ENCODE results near the gene ADGRA3. TPM values are rescaled to one million over a fixed set of nuclear protein-coding genes. Genes with fewer than 3 reads are reported as not detected.

ADGRA3 gene
- total RNA-seq, 1 donor from 2014 or later = 15.8 TPM

DNA sequence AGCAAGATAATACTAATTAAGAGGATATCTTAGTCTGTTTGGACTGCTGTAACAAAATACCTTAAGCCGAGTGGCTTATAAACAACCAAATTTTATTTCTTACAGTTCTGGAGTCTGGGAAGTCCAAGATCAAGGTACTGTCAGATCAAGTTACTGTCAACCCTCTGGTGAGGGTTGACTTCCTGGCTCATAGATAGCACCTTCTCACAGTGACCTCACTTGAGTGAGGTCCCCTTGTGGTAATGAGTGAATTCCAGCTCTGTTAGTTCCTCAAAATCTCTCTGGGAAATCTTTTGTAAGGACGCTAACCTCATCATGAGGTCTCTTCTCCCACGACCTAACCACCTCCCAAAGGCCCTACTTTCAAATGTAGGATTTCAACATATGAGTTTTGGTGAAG is 36.9 kb upstream of the ADGRA3 start:
- ATAC-seq = no peak
- Histone ChIP-seq H3K27me3 (ENCODE audit: low read depth) (no peaks in the 10 kb centered on the region), H3K36me3 (no peaks in the 10 kb centered on the region), H3K4me3 (no peak overlapping the region), H3K27ac (no peak overlapping the region), H3K9me3 (no peaks in the 10 kb centered on the region), H3K4me1 (no peaks in the 10 kb centered on the region)
- no peak for TF ChIP-seq CTCF (IDR thresholded peaks at IDR 0.05)
- intact Hi-C loops (cut with DNase I) = no loop called here
- DNase-seq = no peak

GRCh38 chr4:22551550-22551949 is 35.7 kb upstream of the ADGRA3 start:
- ATAC-seq (no peak), DNase-seq (no peak)
- TF ChIP-seq CTCF (IDR thresholded peaks at IDR 0.05) = no peak
- no peaks in the 10 kb centered on the region for H3K4me1 ChIP-seq
- H3K36me3 ChIP-seq = no peaks in the 10 kb centered on the region
- intact Hi-C loops (cut with DNase I) = no loop called here
- no peak overlapping the region for H3K4me3 ChIP-seq
- H3K27me3 ChIP-seq (ENCODE audit: low read depth) = no peaks in the 10 kb centered on the region
- H3K9me3 ChIP-seq = no peaks in the 10 kb centered on the region
- no peak overlapping the region for H3K27ac ChIP-seq

DNA sequence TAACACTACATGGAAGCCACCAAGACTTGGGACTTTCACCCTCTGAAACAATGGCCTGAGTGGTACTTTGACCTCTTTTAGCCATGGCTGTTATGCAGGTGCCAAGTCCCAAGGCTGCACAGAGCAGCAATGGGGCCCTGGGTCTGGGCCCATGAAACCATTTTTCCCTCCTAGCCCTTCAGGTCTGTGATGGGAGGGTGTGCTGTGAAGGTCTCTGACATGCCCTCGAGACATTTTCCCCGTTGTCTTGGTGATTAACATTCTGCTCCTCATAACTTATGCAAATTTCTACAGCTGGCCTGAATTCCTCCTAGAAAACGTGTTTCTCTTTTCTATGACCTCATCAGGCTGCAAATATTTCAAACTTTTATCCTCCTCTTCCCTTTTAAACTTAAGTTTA is 30.4 kb upstream of the ADGRA3 start:
- TF ChIP-seq CTCF (IDR thresholded peaks at IDR 0.05) = no peak
- DNase-seq (no peak), ATAC-seq (no peak)
- Histone ChIP-seq H3K36me3 (no peaks in the 10 kb centered on the region), H3K4me1 (no peaks in the 10 kb centered on the region), H3K9me3 (no peaks in the 10 kb centered on the region), H3K4me3 (no peak overlapping the region), H3K27me3 (ENCODE audit: low read depth) (no peaks in the 10 kb centered on the region), H3K27ac (no peak overlapping the region)
- intact Hi-C loops (cut with DNase I) = no loop called here

GRCh38 chr4:22539251-22539650 is 23.4 kb upstream of the ADGRA3 start:
- no peak for DNase-seq
- H3K36me3 ChIP-seq = no peaks in the 10 kb centered on the region
- no peak for ATAC-seq
- H3K4me1 ChIP-seq = no peaks in the 10 kb centered on the region
- no peak overlapping the region for H3K4me3 ChIP-seq
- TF ChIP-seq CTCF (IDR thresholded peaks at IDR 0.05) = no peak
- intact Hi-C loops (cut with DNase I) = no loop called here
- no peaks in the 10 kb centered on the region for H3K27me3 ChIP-seq (ENCODE audit: low read depth)
- no peak overlapping the region for H3K27ac ChIP-seq
- H3K9me3 ChIP-seq = peaks cover 10% of the 10 kb centered on the region

DNA sequence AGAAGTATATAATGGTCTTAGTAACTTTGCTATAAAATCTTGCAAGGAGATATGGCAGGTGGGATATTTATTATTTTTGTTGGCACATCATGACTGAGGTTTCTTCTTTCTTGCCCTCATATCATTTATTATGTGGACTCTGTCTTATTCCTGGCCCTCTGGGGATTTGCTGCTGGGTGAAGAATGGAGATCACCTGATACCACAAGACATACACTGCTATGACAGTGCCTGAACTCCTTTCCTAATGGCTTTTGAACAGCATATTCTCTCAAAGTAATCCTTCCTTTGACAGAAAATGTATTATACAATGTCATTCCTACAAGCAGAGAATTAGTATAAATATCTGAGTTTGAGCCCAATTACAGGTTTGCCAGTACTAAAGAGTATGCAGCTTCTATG is 22.0 kb upstream of the ADGRA3 start:
- no peak for DNase-seq
- no peaks in the 10 kb centered on the region for H3K4me1 ChIP-seq
- ATAC-seq = no peak
- H3K4me3 ChIP-seq = no peak overlapping the region
- intact Hi-C loops (cut with DNase I) = no loop called here
- H3K27me3 ChIP-seq (ENCODE audit: low read depth) = no peaks in the 10 kb centered on the region
- H3K36me3 ChIP-seq = no peaks in the 10 kb centered on the region
- H3K9me3 ChIP-seq = peaks cover 15% of the 10 kb centered on the region
- TF ChIP-seq CTCF (IDR thresholded peaks at IDR 0.05) = no peak
- no peak overlapping the region for H3K27ac ChIP-seq

- ATAC-seq = no peak
- Histone ChIP-seq H3K27ac (no peak overlapping the region), H3K36me3 (no peaks in the 10 kb centered on the region), H3K4me3 (no peak overlapping the region), H3K9me3 (peaks cover 15% of the 10 kb centered on the region), H3K4me1 (no peaks in the 10 kb centered on the region), H3K27me3 (ENCODE audit: low read depth) (no peaks in the 10 kb centered on the region)
- intact Hi-C loops (cut with DNase I) = no loop called here
- no peak for TF ChIP-seq CTCF (IDR thresholded peaks at IDR 0.05)
- no peak for DNase-seq
Measured at GRCh38 chr4:22534374-22534773, 18.5 kb upstream of the ADGRA3 start.

All from lower lobe of right lung (tissue), 2 donors.